Endothelial cell of umbilical vein (primary cell): ENCODE data around the gene SF3B1. TPM values are rescaled to one million over a fixed set of nuclear protein-coding genes. Genes with fewer than 3 reads are reported as not detected.

Source experiments
- BruUV-seq: library from RNA; stranded (reverse); fragments of 400-500 nt; replicated peaks from 2 replicates; lab custom pipeline; 2021; lab: Mats Ljungman, UMichigan
- CTCF ChIA-PET: fragments of 300-600, 350-600 bp; sonication (Branson Sonifier 250); formaldehyde crosslinking; loops from one replicate; lab custom pipeline; 2021; ENCODE audit warnings: antibody characterized with exemption, inconsistent platforms; lab: Charles Lee
- POLR2A ChIA-PET: fragments of 300-600, 350-600 bp; sonication (Branson Sonifier 250); formaldehyde crosslinking; loops from one replicate; lab custom pipeline; 2021; ENCODE audit warnings: antibody characterized with exemption, inconsistent platforms; lab: Charles Lee
- DNase-seq: peaks from one replicate; pipeline ENCODE4 v3.0.0-alpha.2; 2011; ENCODE audit warnings: low read depth, low spot score
- FAIRE-seq: peaks from 2 replicates; lab custom pipeline; 2011; peaks lifted over from hg19 to GRCh38; lab: Jason Lieb, UNC
- H2AFZ ChIP-seq: 2 replicates; pipeline ENCODE4 v1.6.0; 2012; ENCODE audit warnings: low read depth, low read length, control low read depth, inconsistent platforms
- H3K27ac ChIP-seq: 2 replicates; pipeline ENCODE4 v1.5.1; 2011; ENCODE audit warnings: low read depth, mild to moderate bottlenecking, control low read depth, low read length, moderate library complexity; ENCODE audit not compliant: insufficient read depth
- H3K27me3 ChIP-seq, 2 experiments: 2 replicates each; pipeline versions ENCODE4 v1.6.0 to v1.6.1; 2011; ENCODE audit warnings: low read length in 2 of 2, mixed read lengths in 1 of 2; ENCODE audit not compliant: control insufficient read depth in 2 of 2, insufficient read depth in 2 of 2
- H3K36me3 ChIP-seq, 2 experiments: 2 replicates in 1 of 2; 3 replicates in 1 of 2; pipeline ENCODE4 v1.5.1; 2011; ENCODE audit warnings: low read length in 2 of 2, mild to moderate bottlenecking in 1 of 2, moderate library complexity in 1 of 2; ENCODE audit not compliant: control insufficient read depth in 2 of 2, insufficient read depth in 2 of 2; ENCODE audit errors: extremely low read depth in 1 of 2
- H3K4me1 ChIP-seq: 3 replicates; pipeline ENCODE4 v1.5.1; 2011; ENCODE audit warnings: mild to moderate bottlenecking, low read length; ENCODE audit not compliant: control insufficient read depth, insufficient read depth; ENCODE audit errors: extremely low read depth
- H3K4me2 ChIP-seq: 2 replicates; pipeline ENCODE4 v1.6.1; 2011; ENCODE audit warnings: low read length, control low read depth, mixed read lengths; ENCODE audit not compliant: insufficient read depth
- H3K4me3 ChIP-seq, 3 experiments: fragments of 200-600 bp in 1 of 3; sonication (generic), shearing (Covaris generic) in 1 of 3; replicated peaks in 1 of 3; 2 replicates each; pipeline ENCODE4 v1.5.1; 2011 to 2016; ENCODE audit warnings: control low read depth in 3 of 3, low read length in 3 of 3, mild to moderate bottlenecking in 2 of 3, inconsistent platforms in 1 of 3, low read depth in 1 of 3, moderate library complexity in 1 of 3; ENCODE audit not compliant: insufficient read depth in 1 of 3
- H3K79me2 ChIP-seq: 2 replicates; pipeline ENCODE4 v1.6.0; 2012; ENCODE audit warnings: low read length, inconsistent platforms; ENCODE audit not compliant: control insufficient read depth, insufficient read depth
- H3K9ac ChIP-seq: replicated peaks from 2 replicates; pipeline ENCODE3; 2011; ENCODE audit warnings: low read length, control low read depth; ENCODE audit not compliant: insufficient read depth; ENCODE audit errors: extremely low read depth
- H3K9me1 ChIP-seq: replicated peaks from 3 replicates; pipeline ENCODE4 v1.6.0; 2011; ENCODE audit warnings: mild to moderate bottlenecking, low read length; ENCODE audit not compliant: control insufficient read depth, insufficient read depth; ENCODE audit errors: extremely low read depth
- H3K9me3 ChIP-seq: replicated peaks from 2 replicates; pipeline ENCODE4 v1.5.1; 2012; ENCODE audit warnings: low read length, inconsistent platforms; ENCODE audit not compliant: control insufficient read depth, insufficient read depth
- H4K20me1 ChIP-seq: replicated peaks from 2 replicates; pipeline ENCODE3; 2011; ENCODE audit warnings: mild to moderate bottlenecking, low read length; ENCODE audit not compliant: control insufficient read depth, insufficient read depth; ENCODE audit errors: extremely low read depth
- CTCF ChIP-seq, 2 donors: IDR thresholded peaks; 1 replicate in 1 of 2; 2 replicates in 1 of 2; pipeline ENCODE4 v1.5.1; 2011; ENCODE audit warnings: low read length in 2 of 2, mild to moderate bottlenecking in 2 of 2, moderate library complexity in 2 of 2, control low read depth in 1 of 2, inconsistent platforms in 1 of 2, low read depth in 1 of 2; ENCODE audit not compliant: insufficient read depth in 1 of 2; ENCODE audit errors: extremely low read depth in 1 of 2
- EZH2 ChIP-seq: IDR thresholded peaks from 2 replicates; pipeline ENCODE4 v1.6.1; 2012; ENCODE audit warnings: borderline replicate concordance, low read depth, mild to moderate bottlenecking, moderate library complexity, low read length, inconsistent platforms; ENCODE audit not compliant: severe bottlenecking
- FOS ChIP-seq: IDR thresholded peaks from 2 replicates; pipeline ENCODE4 v1.6.1; 2011; ENCODE audit warnings: mild to moderate bottlenecking, low read length, moderate library complexity, borderline replicate concordance; ENCODE audit not compliant: insufficient read depth
- JUN ChIP-seq: IDR thresholded peaks from 2 replicates; pipeline ENCODE4 v1.6.1; 2011; ENCODE audit warnings: borderline replicate concordance, low read depth; ENCODE audit not compliant: insufficient read length, insufficient read depth
- MAX ChIP-seq: IDR thresholded peaks from 2 replicates; pipeline ENCODE4 v1.6.1; 2011; ENCODE audit not compliant: insufficient read depth, insufficient read length
- MYC ChIP-seq: IDR thresholded peaks from one replicate; pipeline ENCODE4 v1.6.1; 2011; ENCODE audit warnings: mild to moderate bottlenecking, low read depth, low read length
- POLR2A ChIP-seq: IDR thresholded peaks from 2 replicates; pipeline ENCODE4 v1.6.1; 2012; ENCODE audit warnings: low read depth, mild to moderate bottlenecking, control low read depth, low read length
- dilution Hi-C: fragments of 300-500 bp; cut with MboI; formaldehyde crosslinking; loops from one replicate; pipeline ENCODE4 v1.15.0; 2019; ENCODE audit warnings: low sequenced_read_pairs; ENCODE audit not compliant: extremely low pct_ligation_motif_present
- intact Hi-C: fragments of 100-400 bp; cut with micrococcal nuclease; formaldehyde crosslinking; loops from one replicate; pipeline ENCODE4 v1.10.0; 2022
- polyA plus RNA-seq, 4 experiments: library from polyadenylated mRNA; depleted of rRNA in 3 of 4; stranded (reverse) in 3 of 4; unstranded in 1 of 4; fragments of >200 nt; gene quantifications; 2 replicates each; pipeline versions ENCODE4 v1.2.1 to v1.2.3, GENCODE V29; 2011 to 2012; ENCODE audit warnings: missing spikeins in 1 of 4
- total RNA-seq: library from RNA; stranded (reverse); gene quantifications from 2 replicates; pipeline ENCODE4 v1.2.3, GENCODE V29; 2021

SF3B1 gene
- total and polyA plus RNA-seq, 2 donors (not counting 3 experiments of a cell fraction or from before 2014, with no cell fraction given): 234 to 321 TPM

GRCh38 chr2:197472166-197472565 is 37.3 kb upstream of the SF3B1 start:
- CTCF ChIA-PET: no interaction called here
- Histone ChIP-seq H3K4me2 (no peak overlapping the region), H4K20me1 (no peaks in the 10 kb centered on the region), H3K79me2 (no peaks in the 10 kb centered on the region), H3K27ac (no peak overlapping the region), H3K27me3 (no peaks in the 10 kb centered on the region), H3K9ac (no peak overlapping the region), H2AFZ (no peak overlapping the region), H3K36me3 (peaks cover 1 to 19% of the 10 kb centered on the region in 2 experiments), H3K9me1 (no peaks in the 10 kb centered on the region), H3K9me3 (no peaks in the 10 kb centered on the region), H3K4me1 (no peaks in the 10 kb centered on the region), H3K4me3 (no peak overlapping the region)
- FAIRE-seq (no peak), DNase-seq (no peak)
- TF ChIP-seq EZH2: no peak
- TF ChIP-seq MAX: no peak
- no peak for TF ChIP-seq JUN
- TF ChIP-seq POLR2A: no peak
- no peak for TF ChIP-seq CTCF (IDR thresholded peaks at IDR 0.05; ENCODE audit: extremely low read depth in 1 of 2, insufficient read depth in 1 of 2, low read depth in 1 of 2, low read length in 2 of 2)
- no peak for TF ChIP-seq MYC
- TF ChIP-seq FOS: no peak
- POLR2A ChIA-PET: no interaction called here
- dilution Hi-C loops (no loop called here), intact Hi-C loops (loop anchor here (5.0 kb wide), 1 partner anchor 75 kb away; no protein-coding TSS in a partner anchor)
- BruUV-seq: no TSS peak
